IMR-90 (cell line): ENCODE data around the gene BYSL.

ENCODE experiments used
- CEBPB ChIP-seq: IDR thresholded peaks from 2 replicates; pipeline ENCODE4 v1.6.1; 2012; ENCODE audit warnings: low read depth, low read length, improper control_type of control experiment
- CHD1 ChIP-seq: IDR thresholded peaks from 2 replicates; pipeline ENCODE4 v1.6.1; 2012; ENCODE audit warnings: low read depth, low read length, improper control_type of control experiment
- CTCF ChIP-seq: conservative IDR thresholded peaks from 2 replicates; pipeline ENCODE4 v1.5.1; 2012; ENCODE audit warnings: mild to moderate bottlenecking, low read depth, low read length, improper control_type of control experiment
- NFE2L2 ChIP-seq: fragments of 150-350 bp; IDR thresholded peaks from 2 replicates; pipeline ENCODE4 v1.6.1; 2016; ENCODE audit warnings: low read depth, mild to moderate bottlenecking, low read length
- POLR2A ChIP-seq: IDR thresholded peaks from 2 replicates; pipeline ENCODE4 v1.6.1; 2012; ENCODE audit warnings: mild to moderate bottlenecking, low read depth, low read length

- TF ChIP-seq CTCF: no peak
- no peak for TF ChIP-seq NFE2L2
- no peak for TF ChIP-seq CHD1
- no peak for TF ChIP-seq POLR2A
- TF ChIP-seq CEBPB: no peak
Measured at GRCh38 chr6:41900861-41901260, 20.4 kb upstream of the BYSL start.
